WTC11 (cell line): Measurements from ENCODE around the gene ANO2. TPM values are rescaled to one million over a fixed set of nuclear protein-coding genes. Genes with fewer than 3 reads are reported as not detected.

Source experiments
- ATAC-seq: fragments of 200-7000 bp; cut with Tn5 transposase; 2 replicates; pipeline ENCODE4 v1.10.0; 2021; ENCODE audit warnings: mild to moderate bottlenecking, moderate library complexity
- CTCF ChIA-PET: fragments of 300-600 bp; sonication (Branson Sonifier 250); formaldehyde crosslinking; loops from one replicate; lab custom pipeline; 2021; ENCODE audit warnings: antibody characterized with exemption; lab: Charles Lee
- POLR2A ChIA-PET: fragments of 350-600 bp; sonication (Branson Sonifier 250); formaldehyde crosslinking; loops from one replicate; lab custom pipeline; 2021; ENCODE audit warnings: antibody characterized with exemption; lab: Charles Lee
- DNase-seq: peaks from one replicate; pipeline ENCODE4 v3.0.0; 2021; ENCODE audit warnings: low spot score
- H3K27ac Mint-ChIP-seq: 2 replicates; pipeline ENCODE4 v1.8.0; 2021; ENCODE audit warnings: mixed read lengths
- H3K27me3 Mint-ChIP-seq: 2 replicates; pipeline ENCODE4 v1.8.0; 2021; ENCODE audit warnings: low read depth, mild to moderate bottlenecking, moderate library complexity, mixed read lengths
- H3K36me3 Mint-ChIP-seq: 2 replicates; pipeline ENCODE4 v1.8.0; 2021; ENCODE audit warnings: mixed read lengths
- H3K4me1 Mint-ChIP-seq: 2 replicates; pipeline ENCODE4 v1.8.0; 2022; ENCODE audit warnings: mixed read lengths
- H3K4me3 Mint-ChIP-seq: 2 replicates; pipeline ENCODE4 v1.8.0; 2021; ENCODE audit warnings: mild to moderate bottlenecking, moderate library complexity, mixed read lengths
- H3K9me3 Mint-ChIP-seq: 2 replicates; pipeline ENCODE4 v1.8.0; 2021; ENCODE audit warnings: mixed read lengths
- ATF1 ChIP-seq: sonication (generic); formaldehyde crosslinking; IDR thresholded peaks from 2 replicates; pipeline ENCODE4 v1.8.1; 2023; ENCODE audit warnings: mild to moderate bottlenecking, moderate library complexity, missing genetic modification reagents
- ATF2 ChIP-seq: sonication (generic); formaldehyde crosslinking; IDR thresholded peaks from 2 replicates; pipeline ENCODE4 v1.8.1; 2022; ENCODE audit warnings: low read depth, missing genetic modification reagents, borderline replicate concordance
- E2F1 ChIP-seq: sonication (generic); formaldehyde crosslinking; IDR thresholded peaks from 2 replicates; pipeline ENCODE4 v1.8.0; 2022; ENCODE audit warnings: mild to moderate bottlenecking, missing genetic modification reagents
- E2F4 ChIP-seq: sonication (generic); formaldehyde crosslinking; IDR thresholded peaks from 2 replicates; pipeline ENCODE4 v1.8.1; 2022; ENCODE audit warnings: low read depth, mild to moderate bottlenecking, moderate library complexity, missing genetic modification reagents, borderline replicate concordance
- FOXJ3 ChIP-seq: sonication (generic); formaldehyde crosslinking; IDR thresholded peaks from 2 replicates; pipeline ENCODE4 v1.9.0; 2021; ENCODE audit warnings: missing genetic modification reagents, mild to moderate bottlenecking, borderline replicate concordance
- GTF2I ChIP-seq: fragments of 250-450 bp; sonication (Bioruptor Pico); conservative IDR thresholded peaks from 2 replicates; pipeline ENCODE4 v1.4.0; 2021; ENCODE audit warnings: mild to moderate bottlenecking
- IRF2 ChIP-seq: sonication (generic); formaldehyde crosslinking; IDR thresholded peaks from 2 replicates; pipeline ENCODE4 v1.8.0; 2022; ENCODE audit warnings: low read depth, missing genetic modification reagents, borderline replicate concordance
- KAT7 ChIP-seq: sonication (generic); formaldehyde crosslinking; IDR thresholded peaks from 2 replicates; pipeline ENCODE4 v1.8.1; 2023; ENCODE audit warnings: missing genetic modification reagents, mild to moderate bottlenecking, borderline replicate concordance
- MYBL2 ChIP-seq: sonication (generic); formaldehyde crosslinking; IDR thresholded peaks from 2 replicates; pipeline ENCODE4 v1.8.1; 2023; ENCODE audit warnings: mild to moderate bottlenecking, moderate library complexity, missing genetic modification reagents
- NFE2L1 ChIP-seq: sonication (generic); formaldehyde crosslinking; IDR thresholded peaks from 2 replicates; pipeline ENCODE4 v1.8.1; 2023; ENCODE audit warnings: missing genetic modification reagents
- NR1H2 ChIP-seq: sonication (generic); formaldehyde crosslinking; IDR thresholded peaks from 2 replicates; pipeline ENCODE4 v1.9.0; 2021; ENCODE audit warnings: mild to moderate bottlenecking, moderate library complexity, missing genetic modification reagents
- OVOL2 ChIP-seq: fragments of 250-450 bp; sonication (Bioruptor Pico); IDR thresholded peaks from 2 replicates; pipeline ENCODE4 v1.9.0; 2021; ENCODE audit warnings: mild to moderate bottlenecking, borderline replicate concordance
- SMAD3 ChIP-seq: sonication (generic); formaldehyde crosslinking; IDR thresholded peaks from 2 replicates; pipeline ENCODE4 v1.8.0; 2022; ENCODE audit warnings: missing genetic modification reagents, mild to moderate bottlenecking, borderline replicate concordance
- SMAD4 ChIP-seq: sonication (generic); formaldehyde crosslinking; IDR thresholded peaks from 2 replicates; pipeline ENCODE4 v1.8.0; 2022; ENCODE audit warnings: mild to moderate bottlenecking, missing genetic modification reagents
- SOX15 ChIP-seq: fragments of 250-450 bp; sonication (Bioruptor Pico); IDR thresholded peaks from 2 replicates; pipeline ENCODE4 v1.9.0; 2021; ENCODE audit warnings: mild to moderate bottlenecking
- STAT6 ChIP-seq: sonication (generic); formaldehyde crosslinking; conservative IDR thresholded peaks from 2 replicates; pipeline ENCODE4 v1.8.1; 2023; ENCODE audit warnings: mild to moderate bottlenecking, low read depth, missing genetic modification reagents, moderate library complexity
- TEAD1 ChIP-seq: sonication (generic); formaldehyde crosslinking; IDR thresholded peaks from 2 replicates; pipeline ENCODE4 v1.8.0; 2022; ENCODE audit warnings: mild to moderate bottlenecking, missing genetic modification reagents
- ZBTB21 ChIP-seq: sonication (generic); formaldehyde crosslinking; IDR thresholded peaks from 2 replicates; pipeline ENCODE4 v1.8.1; 2023; ENCODE audit warnings: mild to moderate bottlenecking, missing genetic modification reagents, borderline replicate concordance
- ZBTB43 ChIP-seq: sonication (generic); formaldehyde crosslinking; IDR thresholded peaks from 2 replicates; pipeline ENCODE4 v1.8.1; 2023; ENCODE audit warnings: mild to moderate bottlenecking, missing genetic modification reagents
- ZNF512 ChIP-seq: sonication (generic); formaldehyde crosslinking; IDR thresholded peaks from 2 replicates; pipeline ENCODE4 v1.8.1; 2022; ENCODE audit warnings: missing genetic modification reagents, borderline replicate concordance
- ZNF532 ChIP-seq: fragments of 250-450 bp; sonication (Bioruptor Pico); IDR thresholded peaks from 2 replicates; pipeline ENCODE4 v1.9.0; 2021; ENCODE audit warnings: mild to moderate bottlenecking, borderline replicate concordance
- ZNF671 ChIP-seq: fragments of 250-450 bp; sonication (Bioruptor Pico); IDR thresholded peaks from 2 replicates; pipeline ENCODE4 v1.8.0; 2021; ENCODE audit warnings: mild to moderate bottlenecking
- total RNA-seq: library from RNA; stranded (reverse); gene quantifications from 3 replicates; pipeline ENCODE4 v1.2.3, GENCODE V29; 2021

ANO2 gene
- total RNA-seq, 1 experiment from 2014 or later = 2.8 TPM

- Mint-ChIP-seq H3K27ac (no peak overlapping the region), H3K27me3 (no peaks in the 10 kb centered on the region), H3K36me3 (no peaks in the 10 kb centered on the region), H3K4me3 (no peak overlapping the region), H3K9me3 (no peaks in the 10 kb centered on the region), H3K4me1 (peaks cover 13% of the 10 kb centered on the region)
- ChIA-PET POLR2A (no interaction called here), CTCF (interaction anchor here (0.9 to 2.2 kb wide), 6 partner anchors 25 to 164 kb away, joined by 3 to 19 read pairs (median 4); no protein-coding TSS in a partner anchor)
- TF ChIP-seq SMAD4 (no peak), SOX15 (CRISPR knock-in tag) (no peak), E2F1 (CRISPR knock-in tag) (no peak), ATF1 (CRISPR knock-in tag) (no peak), OVOL2 (no peak), GTF2I (CRISPR knock-in tag) (no peak), ZNF671 (CRISPR knock-in tag) (no peak), SMAD3 (CRISPR knock-in tag) (no peak), ZBTB21 (CRISPR knock-in tag) (no peak), MYBL2 (CRISPR knock-in tag) (no peak), STAT6 (CRISPR knock-in tag) (no peak), NFE2L1 (CRISPR knock-in tag) (no peak), ATF2 (CRISPR knock-in tag) (no peak), KAT7 (CRISPR knock-in tag) (no peak), ZNF512 (no peak), TEAD1 (no peak)
- no peak for DNase-seq
- no peak for ATAC-seq
Observed at GRCh38 chr12:5874514-5874913, 70.5 kb downstream of the ANO2 start.

GRCh38 chr12:5873281-5873919, 71.7 kb downstream of the ANO2 start:
- peak; percentile 60 for ATAC-seq
- Mint-ChIP-seq H3K9me3 (no peaks in the 10 kb centered on the region), H3K27ac (no peak overlapping the region), H3K27me3 (no peaks in the 10 kb centered on the region), H3K36me3 (no peaks in the 10 kb centered on the region), H3K4me1 (peaks cover 23% of the 10 kb centered on the region), H3K4me3 (no peak overlapping the region)
- ChIA-PET POLR2A (no interaction called here), CTCF (interaction anchor here (0.8 to 2.2 kb wide), 8 partner anchors 16 to 165 kb away, joined by 3 to 19 read pairs (median 4); no protein-coding TSS in a partner anchor)
- peak; percentile 23 for DNase-seq
- no peak for TF ChIP-seq IRF2
- TF ChIP-seq ZNF532 (CRISPR knock-in tag) = no peak
- TF ChIP-seq ZBTB43 (CRISPR knock-in tag) = no peak
- TF ChIP-seq E2F4 (CRISPR knock-in tag) = no peak
- TF ChIP-seq NR1H2 (CRISPR knock-in tag) = no peak
- no peak for TF ChIP-seq FOXJ3
